Left lung (tissue), 10 donors: Measurements from ENCODE around the gene ATP5F1D. TPM values are rescaled to one million over a fixed set of nuclear protein-coding genes. Genes with fewer than 3 reads are reported as not detected.
A peak's percentile ranks its signal among the peaks of the same experiment; 100 is the strongest.

Experiments used
- ATAC-seq: fragments of 200-7000 bp; cut with Tn5 transposase; one replicate; pipeline ENCODE4 v1.9.1; 2020; ENCODE audit warnings: moderate library complexity
- DNase-seq, 4 donors: peaks; one replicate each; pipeline ENCODE4 v3.0.0-alpha.2; 2013 to 2020
- H3K27ac ChIP-seq, 2 donors: fragments of 200-600 bp; sonication (generic) in 1 of 2; one replicate each; pipeline versions ENCODE4 v1.5.0 to v1.8.0; 2020 to 2021
- H3K27me3 ChIP-seq, 2 donors: fragments of 200-600 bp; sonication (generic) in 1 of 2; one replicate each; pipeline versions ENCODE4 v1.5.0 to v1.8.0; 2020 to 2021
- H3K36me3 ChIP-seq, 2 donors: fragments of 200-600 bp; sonication (generic) in 1 of 2; one replicate each; pipeline versions ENCODE4 v1.5.0 to v1.8.0; 2020 to 2021
- H3K4me1 ChIP-seq, 2 donors: fragments of 200-600 bp; one replicate each; pipeline ENCODE4 v1.8.0; 2021
- H3K4me3 ChIP-seq, 2 donors: fragments of 200-600 bp; sonication (generic) in 1 of 2; one replicate each; pipeline versions ENCODE4 v1.5.0 to v1.8.0; 2020 to 2021; ENCODE audit warnings: mild to moderate bottlenecking in 1 of 2
- H3K9me3 ChIP-seq, 2 donors: fragments of 200-600 bp; sonication (generic) in 1 of 2; one replicate each; pipeline versions ENCODE4 v1.5.0 to v1.8.0; 2020 to 2021
- CTCF ChIP-seq, 2 donors: fragments of 200-600 bp; sonication (generic) in 1 of 2; IDR thresholded peaks; one replicate each; pipeline versions ENCODE4 v1.5.0 to v1.8.0; 2021; ENCODE audit warnings: antibody characterized with exemption in 2 of 2
- intact Hi-C, 2 donors: fragments of 100-400 bp; cut with DNase I; formaldehyde crosslinking; loops; one replicate each; pipeline versions ENCODE4 v1.11.2 to v1.14.2; 2022
- polyA plus RNA-seq, 6 donors: library from polyadenylated mRNA; unstranded; fragments of 120-200 nt; gene quantifications; one replicate each; pipeline ENCODE4 v1.2.1, GENCODE V29; 2013; ENCODE audit not compliant: insufficient read length in 6 of 6
- total RNA-seq, 2 donors: library from RNA; stranded (reverse); fragmentation: NEBNext Ultra II Directional; extraction: Animal tissue kit (Norgen Biotek cat#: 25700); gene quantifications; one replicate each; pipeline ENCODE4 v1.2.1, GENCODE V29; 2021
- donor health status: DM: no; HTN: yes; CAD: no.
- donor health status: DM: no; HTN: no; CAD: no.

ATP5F1D gene
- total and polyA plus RNA-seq, 8 donors: 55.0 to 161 (median 83.7) TPM

GRCh38 chr19:1254081-1254527 lies 12.6 kb downstream of the ATP5F1D start:
- DNase-seq: peak in 1 of 4 donors; percentile 52
- H3K4me1 ChIP-seq: peaks cover 28 to 66% of the 10 kb centered on the region in 2 donors
- H3K27me3 ChIP-seq: no peaks in the 10 kb centered on the region

GRCh38 chr19:1254530-1255185 lies 13.1 kb downstream of the ATP5F1D start:
- Histone ChIP-seq H3K27me3 (no peaks in the 10 kb centered on the region), H3K36me3 (peaks cover 9 to 78% of the 10 kb centered on the region in 2 donors), H3K27ac (peak overlapping the region; percentile 97 to 99), H3K4me1 (peaks cover 33 to 71% of the 10 kb centered on the region in 2 donors), H3K4me3 (peak overlapping the region in 1 of 2 donors; percentile 99), H3K9me3 (no peaks in the 10 kb centered on the region)
- intact Hi-C loops: no loop called here
- no peak for DNase-seq
- TF ChIP-seq CTCF (IDR thresholded peaks at IDR 0.05): no peak
- no peak for ATAC-seq

More at GRCh38 chr19:1254081-1254527, 12.6 kb downstream of the ATP5F1D start:
- intact Hi-C loops: no loop called here
- Histone ChIP-seq H3K27ac (peak overlapping the region; percentile 97 to 99), H3K36me3 (peaks cover 9 to 78% of the 10 kb centered on the region in 2 donors), H3K4me3 (peak overlapping the region; percentile 78 to 99), H3K9me3 (no peaks in the 10 kb centered on the region)
- TF ChIP-seq CTCF (IDR thresholded peaks at IDR 0.05): no peak
- no peak for ATAC-seq

GRCh38 chr19:1255186-1256161 lies 13.9 kb downstream of the ATP5F1D start:
- peak overlapping the region in 1 of 2 donors; percentile 99 for H3K4me3 ChIP-seq
- H3K27ac ChIP-seq: peak overlapping the region in 1 of 2 donors; percentile 99
- H3K36me3 ChIP-seq: peaks cover 9 to 71% of the 10 kb centered on the region in 2 donors
- peaks cover 41 to 79% of the 10 kb centered on the region in 2 donors for H3K4me1 ChIP-seq
- no peaks in the 10 kb centered on the region for H3K9me3 ChIP-seq
- ATAC-seq: no peak
- H3K27me3 ChIP-seq: no peaks in the 10 kb centered on the region
- intact Hi-C loops: no loop called here
- no peak for DNase-seq
- TF ChIP-seq CTCF (IDR thresholded peaks at IDR 0.05): no peak

- DNase-seq (no peak), ATAC-seq (no peak)
- Histone ChIP-seq H3K4me3 (no peak overlapping the region), H3K4me1 (peaks cover 49 to 91% of the 10 kb centered on the region in 2 donors), H3K27me3 (no peaks in the 10 kb centered on the region), H3K9me3 (no peaks in the 10 kb centered on the region), H3K36me3 (peaks cover 9 to 58% of the 10 kb centered on the region in 2 donors), H3K27ac (peak overlapping the region; percentile 19 to 99)
- no peak for TF ChIP-seq CTCF (IDR thresholded peaks at IDR 0.05)
- intact Hi-C loops: no loop called here
Measured at GRCh38 chr19:1256646-1257474, 15.3 kb downstream of the ATP5F1D start.
